ENCODE results near the gene DLGAP3. TPM values are rescaled to one million over a fixed set of nuclear protein-coding genes. Genes with fewer than 3 reads are reported as not detected.

Gene DLGAP3
- total RNA-seq, 1 experiment from 2014 or later, result 0.27 TPM

GRCh38 chr1:34917017-34917416 is 12.4 kb downstream of the DLGAP3 start:
- no peak for ATAC-seq
- no peaks in the 10 kb centered on the region for H3K36me3 ChIP-seq (ENCODE audit: control insufficient read depth in 1 of 2, insufficient read depth in 2 of 2, low read length in 2 of 2)
- RAD21 ChIA-PET (ENCODE audit: low non-redundant PET in 1 of 2, low total read pairs in 2 of 2, uncharacterized antibody in 2 of 2, unreplicated experiment in 2 of 2), result no interaction called here
- H4K20me1 ChIP-seq (ENCODE audit: insufficient read depth), result no peaks in the 10 kb centered on the region
- H3K4me2 ChIP-seq (ENCODE audit: low read length), result no peak overlapping the region
- no peak overlapping the region for H3K4me3 ChIP-seq (replicated peaks in 1 of 2; ENCODE audit: low read depth in 1 of 2, low read length in 2 of 2)
- no peak overlapping the region for H3K9ac ChIP-seq (ENCODE audit: low read length)
- intact Hi-C loops (cut with micrococcal nuclease), result no loop called here
- no TSS peak for BruUV-seq (replicated peaks)
- peaks cover 38% of the 10 kb centered on the region for H3K27me3 ChIP-seq (ENCODE audit: insufficient read depth, low read length)
- no peak overlapping the region for H2AFZ ChIP-seq (ENCODE audit: low read depth, low read length, poor library complexity, severe bottlenecking)
- POLR2A ChIA-PET, result no interaction called here
- CTCF ChIA-PET, result no interaction called here
- peaks cover 3 to 8% of the 10 kb centered on the region in 2 experiments; a peak in 3 of 4 replicates for H3K4me1 ChIP-seq (ENCODE audit: control insufficient read depth in 1 of 2, insufficient read depth in 2 of 2, low read length in 2 of 2)
- no peak overlapping the region for H3K27ac ChIP-seq (ENCODE audit: low read depth, low read length)
- H3K9me2 ChIP-seq (ENCODE audit: insufficient read depth), result no peaks in the 10 kb centered on the region
- DNase-seq (ENCODE audit: low read depth, low spot score), result no peak
- no peaks in the 10 kb centered on the region for H3K79me2 ChIP-seq (ENCODE audit: insufficient read depth, low read length)
- H3K9me3 ChIP-seq (ENCODE audit: control insufficient read depth in 1 of 2, insufficient read depth in 1 of 2, low read depth in 1 of 2, low read length in 2 of 2), result no peaks in the 10 kb centered on the region
- TF ChIP-seq RAD21 (IDR thresholded peaks at IDR 0.05; ENCODE audit: low read depth) (no peak), ZFX (IDR thresholded peaks at IDR 0.05) (no peak)

GRCh38 chr1:34916104-34916503 is 13.3 kb downstream of the DLGAP3 start:
- Histone ChIP-seq H3K27me3 (ENCODE audit: insufficient read depth, low read length) (peaks cover 37% of the 10 kb centered on the region), H3K4me3 (replicated peaks in 1 of 2; ENCODE audit: low read depth in 1 of 2, low read length in 2 of 2) (no peak overlapping the region), H3K9me2 (ENCODE audit: insufficient read depth) (no peaks in the 10 kb centered on the region), H3K36me3 (ENCODE audit: control insufficient read depth in 1 of 2, insufficient read depth in 2 of 2, low read length in 2 of 2) (no peaks in the 10 kb centered on the region), H3K27ac (ENCODE audit: low read depth, low read length) (no peak overlapping the region), H3K9ac (ENCODE audit: low read length) (no peak overlapping the region), H4K20me1 (ENCODE audit: insufficient read depth) (no peaks in the 10 kb centered on the region), H2AFZ (ENCODE audit: low read depth, low read length, poor library complexity, severe bottlenecking) (no peak overlapping the region), H3K79me2 (ENCODE audit: insufficient read depth, low read length) (no peaks in the 10 kb centered on the region), H3K4me1 (ENCODE audit: control insufficient read depth in 1 of 2, insufficient read depth in 2 of 2, low read length in 2 of 2) (peaks cover 3 to 8% of the 10 kb centered on the region in 2 experiments; a peak in 3 of 4 replicates), H3K4me2 (ENCODE audit: low read length) (no peak overlapping the region), H3K9me3 (ENCODE audit: control insufficient read depth in 1 of 2, insufficient read depth in 1 of 2, low read depth in 1 of 2, low read length in 2 of 2) (no peaks in the 10 kb centered on the region)
- no peak for TF ChIP-seq ZBTB33 (IDR thresholded peaks at IDR 0.05; ENCODE audit: extremely low read depth, insufficient replicate concordance, low read length)
- TF ChIP-seq SIN3A (IDR thresholded peaks at IDR 0.05; ENCODE audit: low read depth), result no peak
- TF ChIP-seq POLR2A (IDR thresholded peaks at IDR 0.05; ENCODE audit: borderline replicate concordance, extremely low read depth, insufficient read depth, insufficient read length), result no peak
- no peak for TF ChIP-seq ZFX (IDR thresholded peaks at IDR 0.05)
- TF ChIP-seq EZH2 (IDR thresholded peaks at IDR 0.05), result no peak
- no peak for TF ChIP-seq MAX (IDR thresholded peaks at IDR 0.05)
- no peak for TF ChIP-seq ATF3 (IDR thresholded peaks at IDR 0.05)
- TF ChIP-seq REST (IDR thresholded peaks at IDR 0.05; ENCODE audit: low read depth), result no peak
- TF ChIP-seq FOSL1 (IDR thresholded peaks at IDR 0.05; ENCODE audit: low read depth), result no peak
- RAD21 ChIA-PET (ENCODE audit: low non-redundant PET in 1 of 2, low total read pairs in 2 of 2, uncharacterized antibody in 2 of 2, unreplicated experiment in 2 of 2), result no interaction called here
- BruUV-seq (replicated peaks), result no TSS peak
- CTCF ChIA-PET, result no interaction called here
- intact Hi-C loops (cut with micrococcal nuclease), result no loop called here
- no peak for DNase-seq (ENCODE audit: low read depth, low spot score)
- POLR2A ChIA-PET, result no interaction called here
- no peak for ATAC-seq

Measured in HCT116 (cell line).